Measurements from ENCODE around the gene NOVA1. TPM values are rescaled to one million over a fixed set of nuclear protein-coding genes. Genes with fewer than 3 reads are reported as not detected.

The NOVA1 gene
- total and polyA plus RNA-seq, 5 donors from 2014 or later = 0.39 TPM; not detected in 4

DNA sequence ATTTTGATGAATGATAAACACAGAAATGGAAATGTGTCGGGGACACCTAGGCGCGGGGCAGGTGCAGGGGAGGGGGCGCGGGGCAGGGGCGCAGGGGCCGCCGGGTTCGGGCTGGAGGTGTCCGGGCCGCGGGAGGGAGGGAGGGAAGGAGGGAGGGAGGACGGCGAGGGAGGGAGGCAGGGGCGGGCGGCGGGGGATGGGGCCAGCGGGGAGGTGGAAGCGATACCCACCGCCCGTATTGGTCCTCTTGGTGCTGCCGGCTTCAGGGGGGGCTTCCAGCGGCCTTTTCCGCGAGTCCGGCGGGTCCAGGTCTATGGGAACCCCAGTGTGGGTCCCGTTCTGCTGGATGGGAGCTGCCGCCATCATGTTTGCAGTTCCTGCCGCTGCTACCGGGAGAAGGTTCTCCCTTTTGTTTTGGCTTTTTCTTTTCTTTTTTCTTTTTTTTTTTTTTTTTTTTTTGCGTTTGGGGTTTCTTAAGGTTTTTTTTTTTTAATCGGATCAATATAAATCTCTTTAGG, 703 bp downstream of the NOVA1 start:
- Mint-ChIP-seq H3K36me3 (peaks cover 4% of the 10 kb centered on the region), H3K27me3 (peaks cover 12% of the 10 kb centered on the region), H3K4me1 (peaks cover 0 to 4% (median 0%) of the 10 kb centered on the region in 4 donors), H3K27ac (no peak overlapping the region), H3K4me3 (no peak overlapping the region), H3K9me3 (peaks cover 0 to 13% (median 8%) of the 10 kb centered on the region in 7 donors)
- Histone ChIP-seq H3K4me3 (ENCODE audit: low read depth, low read length) (no peak overlapping the region), H3K27me3 (ENCODE audit: control insufficient read depth, insufficient read depth, low read length) (no peaks in the 10 kb centered on the region), H3K9me3 (ENCODE audit: control insufficient read depth in 2 of 2, low read length in 2 of 2) (peaks cover 0 to 2% of the 10 kb centered on the region in 2 experiments), H3K27ac (ENCODE audit: insufficient read depth, low read length, poor library complexity, severe bottlenecking) (no peak overlapping the region), H3K36me3 (ENCODE audit: control insufficient read depth, insufficient read depth, low read length) (no peaks in the 10 kb centered on the region), H3K4me1 (ENCODE audit: control insufficient read depth, insufficient read depth, low read length, poor library complexity, severe bottlenecking) (no peaks in the 10 kb centered on the region)
- DNase-seq = no peak
- ATAC-seq (ENCODE audit: low read depth in 2 of 2) = no peak

DNA sequence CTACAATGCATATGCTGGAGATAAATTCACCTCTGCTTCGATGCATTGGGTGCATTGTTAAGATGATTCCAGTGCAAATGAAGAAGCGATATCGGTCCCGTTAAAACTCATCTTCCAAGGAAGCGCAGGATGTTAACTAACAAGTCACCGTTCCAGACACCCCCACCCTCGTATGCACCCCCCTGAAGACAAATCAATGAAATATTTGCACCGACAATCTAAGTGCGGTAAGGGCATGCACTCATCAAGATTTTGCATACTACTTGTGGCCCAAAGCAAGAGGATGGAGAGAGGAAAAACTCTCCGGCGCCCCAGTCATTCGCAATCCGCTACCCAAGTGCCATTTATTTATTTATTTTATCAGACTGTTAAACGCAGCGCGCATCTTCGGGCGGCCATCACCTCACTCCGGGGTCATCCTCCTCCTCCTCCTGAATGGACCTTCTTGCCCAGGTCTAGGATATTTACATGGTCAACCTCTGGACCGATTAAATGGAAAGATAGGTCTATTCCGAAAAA, 1.2 kb downstream of the NOVA1 start:
- Mint-ChIP-seq H3K27ac (peak overlapping the region in 1 of 3 donors; percentile 16), H3K4me1 (peaks cover 0 to 4% (median 0%) of the 10 kb centered on the region in 4 donors), H3K27me3 (peaks cover 12% of the 10 kb centered on the region), H3K4me3 (no peak overlapping the region), H3K36me3 (peaks cover 4% of the 10 kb centered on the region), H3K9me3 (peaks cover 0 to 13% (median 7%) of the 10 kb centered on the region in 7 donors)
- no peaks in the 10 kb centered on the region for H3K36me3 ChIP-seq (ENCODE audit: control insufficient read depth, insufficient read depth, low read length)
- no peak overlapping the region for H3K4me3 ChIP-seq (ENCODE audit: low read depth, low read length)
- ATAC-seq (ENCODE audit: low read depth in 2 of 2) (no peak), DNase-seq (no peak)
- peaks cover 0 to 2% of the 10 kb centered on the region in 2 experiments for H3K9me3 ChIP-seq (ENCODE audit: control insufficient read depth in 2 of 2, low read length in 2 of 2)
- no peaks in the 10 kb centered on the region for H3K27me3 ChIP-seq (ENCODE audit: control insufficient read depth, insufficient read depth, low read length)
- no peaks in the 10 kb centered on the region for H3K4me1 ChIP-seq (ENCODE audit: control insufficient read depth, insufficient read depth, low read length, poor library complexity, severe bottlenecking)
- H3K27ac ChIP-seq (ENCODE audit: insufficient read depth, low read length, poor library complexity, severe bottlenecking) = no peak overlapping the region

- peaks cover 4% of the 10 kb centered on the region for H3K36me3 Mint-ChIP-seq
- Histone ChIP-seq H3K4me3 (ENCODE audit: low read depth, low read length) (no peak overlapping the region), H3K4me1 (ENCODE audit: control insufficient read depth, insufficient read depth, low read length, poor library complexity, severe bottlenecking) (no peaks in the 10 kb centered on the region), H3K9me3 (ENCODE audit: control insufficient read depth in 2 of 2, low read length in 2 of 2) (peaks cover 0 to 2% of the 10 kb centered on the region in 2 experiments), H3K36me3 (ENCODE audit: control insufficient read depth, insufficient read depth, low read length) (no peaks in the 10 kb centered on the region), H3K27ac (ENCODE audit: insufficient read depth, low read length, poor library complexity, severe bottlenecking) (no peak overlapping the region), H3K27me3 (ENCODE audit: control insufficient read depth, insufficient read depth, low read length) (no peaks in the 10 kb centered on the region)
- H3K27ac Mint-ChIP-seq = no peak overlapping the region
- ATAC-seq (ENCODE audit: low read depth in 2 of 2) (no peak), DNase-seq (no peak)
- no peak overlapping the region for H3K4me3 Mint-ChIP-seq
- H3K4me1 Mint-ChIP-seq = peaks cover 0 to 4% (median 0%) of the 10 kb centered on the region in 4 donors
- H3K27me3 Mint-ChIP-seq = peaks cover 12% of the 10 kb centered on the region
- peaks cover 0 to 13% (median 4%) of the 10 kb centered on the region in 7 donors for H3K9me3 Mint-ChIP-seq
These were observed 1.8 kb downstream of the NOVA1 start for GRCh38 chr14:26595926-26596542.

DNA sequence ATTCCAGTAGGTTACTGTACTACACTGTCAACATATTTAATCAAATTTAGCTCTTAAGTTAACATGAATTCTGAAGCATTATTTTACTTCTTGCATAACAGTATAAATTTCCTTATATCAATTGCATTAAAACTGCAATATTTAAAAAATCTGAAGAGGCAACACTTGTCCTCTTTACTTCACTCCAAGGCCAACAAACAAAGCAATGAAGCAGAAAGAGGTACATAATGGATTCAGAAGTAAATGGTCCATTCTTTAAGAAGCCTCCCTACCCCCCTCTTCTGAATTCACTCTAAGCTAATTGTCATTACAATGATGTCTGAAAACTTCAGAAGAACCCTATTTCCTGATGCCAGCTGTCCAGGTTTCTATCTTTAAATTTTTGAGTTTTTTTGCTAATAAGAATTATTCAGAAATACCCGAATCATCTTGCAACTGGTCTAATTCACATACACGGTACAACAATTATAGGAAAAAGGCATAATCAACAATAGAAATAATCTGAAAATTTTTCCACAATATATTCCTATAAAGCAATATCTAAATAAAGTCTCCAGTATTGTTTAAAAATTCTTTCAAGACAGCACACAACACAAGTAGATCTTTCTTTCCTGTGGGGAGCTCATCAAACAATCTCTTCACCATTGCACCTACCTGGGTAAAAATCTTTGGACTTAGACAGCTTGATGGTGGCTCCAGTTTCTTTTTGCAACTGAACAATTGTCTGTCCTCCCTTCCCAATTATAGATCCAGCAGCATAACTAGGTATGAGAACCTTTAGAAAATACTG, 2.9 kb downstream of the NOVA1 start:
- no peak for ATAC-seq (ENCODE audit: low read depth in 2 of 2)
- H3K4me1 Mint-ChIP-seq = peaks cover 0 to 4% (median 0%) of the 10 kb centered on the region in 4 donors
- no peak overlapping the region for H3K27ac Mint-ChIP-seq

DNA sequence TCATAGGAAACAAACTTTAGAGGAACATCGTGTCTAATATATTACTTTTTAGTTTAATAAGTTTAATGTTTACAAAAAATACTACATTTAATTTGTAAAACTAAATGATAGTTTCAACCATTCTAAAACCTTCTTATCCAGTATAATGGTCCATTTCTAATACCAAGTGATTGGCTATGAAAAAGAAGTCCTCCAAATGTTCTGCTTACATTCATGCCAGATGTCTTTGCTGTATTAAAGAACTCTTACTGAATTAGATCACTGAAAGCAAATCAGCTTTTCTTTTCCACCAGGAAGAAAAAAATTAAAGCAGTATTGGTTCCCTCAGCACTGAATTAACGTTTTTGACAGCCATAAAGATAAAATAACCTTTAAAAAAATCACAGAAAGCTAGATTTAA, 3.7 kb downstream of the NOVA1 start:
- Histone ChIP-seq H3K9me3 (ENCODE audit: control insufficient read depth in 2 of 2, low read length in 2 of 2) (peaks cover 0 to 2% of the 10 kb centered on the region in 2 experiments), H3K36me3 (ENCODE audit: control insufficient read depth, insufficient read depth, low read length) (no peaks in the 10 kb centered on the region), H3K27me3 (ENCODE audit: control insufficient read depth, insufficient read depth, low read length) (no peaks in the 10 kb centered on the region), H3K27ac (ENCODE audit: insufficient read depth, low read length, poor library complexity, severe bottlenecking) (no peak overlapping the region), H3K4me3 (ENCODE audit: low read depth, low read length) (no peak overlapping the region), H3K4me1 (ENCODE audit: control insufficient read depth, insufficient read depth, low read length, poor library complexity, severe bottlenecking) (no peaks in the 10 kb centered on the region)
- peaks cover 4% of the 10 kb centered on the region for H3K36me3 Mint-ChIP-seq
- H3K27ac Mint-ChIP-seq = no peak overlapping the region
- peaks cover 8% of the 10 kb centered on the region for H3K27me3 Mint-ChIP-seq
- peaks cover 0 to 11% (median 8%) of the 10 kb centered on the region in 7 donors for H3K9me3 Mint-ChIP-seq
- no peak overlapping the region for H3K4me3 Mint-ChIP-seq
- DNase-seq (no peak), ATAC-seq (ENCODE audit: low read depth in 2 of 2) (no peak)
- peaks cover 0 to 4% (median 0%) of the 10 kb centered on the region in 4 donors for H3K4me1 Mint-ChIP-seq

More for the DNA sequence above, 2.9 kb downstream of the NOVA1 start:
- H3K36me3 Mint-ChIP-seq = peaks cover 4% of the 10 kb centered on the region
- H3K4me3 ChIP-seq (ENCODE audit: low read depth, low read length) = no peak overlapping the region
- no peaks in the 10 kb centered on the region for H3K27me3 ChIP-seq (ENCODE audit: control insufficient read depth, insufficient read depth, low read length)
- H3K27me3 Mint-ChIP-seq = peaks cover 12% of the 10 kb centered on the region
- H3K4me3 Mint-ChIP-seq = no peak overlapping the region
- H3K9me3 ChIP-seq (ENCODE audit: control insufficient read depth in 2 of 2, low read length in 2 of 2) = peaks cover 0 to 2% of the 10 kb centered on the region in 2 experiments
- peaks cover 0 to 11% (median 8%) of the 10 kb centered on the region in 7 donors for H3K9me3 Mint-ChIP-seq
- H3K4me1 ChIP-seq (ENCODE audit: control insufficient read depth, insufficient read depth, low read length, poor library complexity, severe bottlenecking) = no peaks in the 10 kb centered on the region
- H3K27ac ChIP-seq (ENCODE audit: insufficient read depth, low read length, poor library complexity, severe bottlenecking) = no peak overlapping the region
- DNase-seq = no peak
- H3K36me3 ChIP-seq (ENCODE audit: control insufficient read depth, insufficient read depth, low read length) = no peaks in the 10 kb centered on the region

DNA sequence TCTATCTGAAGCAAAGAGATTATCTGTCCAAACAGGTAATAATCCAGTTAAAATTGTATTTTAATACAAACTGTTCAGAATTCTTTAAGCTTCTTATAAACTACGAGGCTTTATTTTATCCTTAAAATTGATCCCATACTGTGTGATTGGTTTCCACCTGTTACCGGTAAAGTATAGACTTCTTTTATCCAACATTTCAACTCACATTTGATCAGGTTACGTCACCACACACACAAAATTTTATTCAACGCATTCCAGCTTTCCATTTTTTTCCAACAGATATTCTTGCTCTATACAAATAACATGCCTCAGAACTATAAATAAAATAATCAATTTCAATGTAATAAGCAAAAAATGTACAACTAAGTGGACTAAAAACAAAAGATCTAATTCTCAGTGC, 4.5 kb downstream of the NOVA1 start:
- Histone ChIP-seq H3K36me3 (ENCODE audit: control insufficient read depth, insufficient read depth, low read length) (no peaks in the 10 kb centered on the region), H3K4me1 (ENCODE audit: control insufficient read depth, insufficient read depth, low read length, poor library complexity, severe bottlenecking) (no peaks in the 10 kb centered on the region), H3K4me3 (ENCODE audit: low read depth, low read length) (no peak overlapping the region), H3K27ac (ENCODE audit: insufficient read depth, low read length, poor library complexity, severe bottlenecking) (no peak overlapping the region), H3K27me3 (ENCODE audit: control insufficient read depth, insufficient read depth, low read length) (no peaks in the 10 kb centered on the region), H3K9me3 (ENCODE audit: control insufficient read depth in 2 of 2, low read length in 2 of 2) (peaks cover 0 to 2% of the 10 kb centered on the region in 2 experiments)
- ATAC-seq (ENCODE audit: low read depth in 2 of 2) (no peak), DNase-seq (no peak)
- Mint-ChIP-seq H3K4me1 (peaks cover 0 to 4% (median 0%) of the 10 kb centered on the region in 4 donors), H3K9me3 (peaks cover 0 to 10% (median 3%) of the 10 kb centered on the region in 7 donors), H3K4me3 (no peak overlapping the region), H3K27ac (no peak overlapping the region), H3K27me3 (no peaks in the 10 kb centered on the region), H3K36me3 (peaks cover 4% of the 10 kb centered on the region)

- ATAC-seq (ENCODE audit: low read depth in 2 of 2) = no peak
- Histone ChIP-seq H3K4me1 (ENCODE audit: control insufficient read depth, insufficient read depth, low read length, poor library complexity, severe bottlenecking) (no peaks in the 10 kb centered on the region), H3K27me3 (ENCODE audit: control insufficient read depth, insufficient read depth, low read length) (no peaks in the 10 kb centered on the region), H3K4me3 (ENCODE audit: low read depth, low read length) (no peak overlapping the region), H3K27ac (ENCODE audit: insufficient read depth, low read length, poor library complexity, severe bottlenecking) (no peak overlapping the region), H3K36me3 (ENCODE audit: control insufficient read depth, insufficient read depth, low read length) (no peaks in the 10 kb centered on the region), H3K9me3 (ENCODE audit: control insufficient read depth in 2 of 2, low read length in 2 of 2) (no peaks in the 10 kb centered on the region)
- DNase-seq = no peak
- H3K4me3 Mint-ChIP-seq = no peak overlapping the region
- peaks cover 0 to 4% (median 0%) of the 10 kb centered on the region in 7 donors for H3K9me3 Mint-ChIP-seq
- H3K36me3 Mint-ChIP-seq = no peaks in the 10 kb centered on the region
- no peaks in the 10 kb centered on the region for H3K4me1 Mint-ChIP-seq
- H3K27me3 Mint-ChIP-seq = no peaks in the 10 kb centered on the region
- no peak overlapping the region for H3K27ac Mint-ChIP-seq
These were observed 7.9 kb downstream of the NOVA1 start for GRCh38 chr14:26589925-26590324.
